ENCODE results near the gene LMO2.
"Not testable (repeated sequence)": the region's sequence is repeated elsewhere in the genome, so short reads cannot be mapped to it uniquely, and the experiment has no call there.

The LMO2 gene

DNA sequence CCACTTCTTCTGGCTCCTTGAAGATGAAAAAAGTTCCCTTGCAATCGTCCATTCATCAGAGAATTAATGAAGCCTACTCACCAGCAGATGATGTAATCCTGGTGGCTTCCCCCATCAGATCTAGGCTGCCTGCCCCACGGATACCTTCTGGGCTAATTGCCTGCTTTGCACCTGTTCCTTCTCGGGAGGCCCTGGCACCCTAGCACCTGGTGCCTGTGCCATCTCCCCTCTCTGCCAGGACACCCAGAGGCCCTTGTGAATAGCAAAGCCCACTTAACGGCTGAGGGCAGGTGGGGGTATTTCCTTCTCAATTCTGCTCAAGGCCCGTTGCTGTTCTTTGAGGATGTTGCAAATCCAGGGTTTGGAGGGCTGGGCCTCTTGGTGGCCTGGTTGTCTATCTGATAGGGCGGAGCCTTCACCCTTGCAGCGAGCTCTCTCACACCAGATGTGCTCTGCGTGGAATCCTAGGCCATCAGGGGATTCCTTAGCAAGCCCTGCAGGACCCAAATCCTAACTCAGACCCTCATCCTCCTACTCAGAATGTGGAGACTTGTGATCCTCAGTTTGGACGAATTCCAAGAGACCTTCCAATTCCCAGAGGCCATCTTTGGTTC is at the start of gene LMO2:
Gene LMO2, minus strand, starts transcription at position 363 of the 614 bp plus-strand sequence. CDS start 22,360 bp downstream, outside the sequence.
- no peak for DNase-seq (ENCODE audit: low read depth, low spot score)

DNA sequence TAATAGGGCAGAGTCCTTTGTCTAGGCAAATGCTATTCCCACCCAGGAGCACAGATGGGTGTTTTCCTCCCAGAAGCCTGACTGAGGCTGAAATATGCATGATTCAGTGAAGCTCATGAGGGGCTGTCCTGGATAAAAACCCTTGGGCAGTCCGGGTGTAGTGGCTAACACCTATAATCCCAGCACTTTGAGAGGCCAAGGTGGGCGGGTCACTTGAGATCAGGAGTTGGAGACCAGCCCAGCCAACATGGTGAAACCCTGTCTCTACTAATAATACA is 48.6 kb upstream of the LMO2 start:
- DNase-seq (ENCODE audit: low read depth, low spot score), result no peak

DNA sequence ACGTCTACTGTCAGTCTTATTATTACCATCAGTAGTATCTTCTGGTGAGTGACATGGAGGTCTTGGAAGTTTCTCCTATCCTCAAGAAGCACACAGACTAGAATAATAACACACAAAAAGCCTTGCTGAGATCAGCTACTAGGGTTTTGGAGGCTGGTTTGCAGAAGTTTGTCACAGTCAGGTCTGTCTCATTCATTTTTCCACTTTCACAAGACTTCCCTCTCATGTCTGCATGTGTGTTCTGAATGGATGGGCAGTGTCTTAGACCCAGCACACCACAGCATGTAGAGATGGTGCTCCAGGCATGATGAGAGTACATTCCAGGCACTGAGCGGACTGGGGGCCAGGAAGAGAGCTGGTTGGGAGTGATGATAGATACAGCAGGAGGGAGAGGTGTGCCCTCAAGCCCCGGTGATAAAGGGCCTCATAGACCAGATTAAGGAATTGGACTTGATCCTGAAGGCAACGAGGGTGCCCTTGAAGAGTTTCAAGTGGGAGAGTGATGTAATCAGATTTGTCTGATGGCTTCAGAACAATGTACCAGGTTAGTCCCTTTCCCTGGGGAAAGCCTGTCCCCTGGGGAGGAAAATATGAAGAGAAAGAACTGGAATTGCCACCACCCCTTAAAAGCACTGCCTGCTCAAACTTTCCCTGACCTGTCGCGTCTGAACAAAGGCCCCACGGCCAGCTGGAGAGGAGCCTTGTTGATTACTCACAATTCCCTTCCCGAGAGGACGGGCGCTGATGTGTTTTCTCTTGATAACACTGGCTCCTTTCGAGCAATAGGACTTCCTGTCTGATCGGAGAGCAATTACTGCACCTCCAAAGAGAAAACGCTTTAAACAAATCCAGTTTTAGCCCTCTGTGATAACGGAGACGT is 45.1 kb upstream of the LMO2 start:
- DNase-seq (ENCODE audit: low read depth, low spot score), result no peak

DNA sequence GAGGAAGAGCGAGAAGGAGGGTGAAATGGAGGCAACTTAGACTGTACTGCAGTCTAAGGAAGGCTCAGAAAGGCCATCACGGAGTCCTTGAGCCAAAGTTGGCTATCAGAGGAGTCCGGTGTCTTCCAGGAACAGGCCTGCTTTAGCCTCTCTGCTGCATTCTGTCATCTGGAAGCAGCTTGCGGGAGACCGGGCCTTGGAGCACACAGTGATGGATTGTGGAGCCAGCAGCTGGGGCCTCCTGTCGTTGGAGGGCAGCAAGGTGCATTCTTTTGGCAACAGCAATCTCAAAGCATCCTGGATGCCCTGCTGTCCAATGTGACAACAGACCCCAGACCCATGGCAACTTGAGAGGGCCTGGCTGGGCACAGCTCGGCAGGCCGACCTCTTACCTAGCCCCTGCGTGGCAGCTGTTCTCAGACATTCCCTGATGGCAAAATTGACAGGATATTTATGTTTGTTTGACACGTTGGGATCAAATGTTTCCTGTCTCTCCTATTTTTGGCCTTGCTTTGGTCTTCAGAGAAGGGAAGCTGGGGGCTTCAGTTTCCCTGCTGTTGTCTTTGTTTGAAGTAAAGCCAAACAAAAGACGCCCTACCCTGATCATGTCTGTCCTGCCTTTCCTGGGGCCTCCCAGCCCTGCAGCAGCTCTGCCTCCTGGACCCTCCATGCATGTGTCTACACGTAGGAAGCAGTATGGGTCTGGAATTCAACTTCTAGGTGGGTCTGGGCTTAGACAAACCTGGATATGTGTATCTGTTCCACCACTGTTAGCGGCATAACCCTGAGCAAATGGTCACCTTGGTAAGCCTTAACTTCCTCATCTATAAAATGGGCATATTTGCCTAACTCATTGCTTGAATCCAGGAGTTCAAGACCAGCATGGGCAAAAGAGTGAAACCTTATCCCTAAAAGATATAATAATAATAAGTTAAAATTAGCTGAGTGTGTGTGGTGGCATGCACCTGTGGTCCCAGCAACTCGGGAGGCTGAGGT is 43.9 kb upstream of the LMO2 start:
- DNase-seq (ENCODE audit: low read depth, low spot score), result no peak

DNA sequence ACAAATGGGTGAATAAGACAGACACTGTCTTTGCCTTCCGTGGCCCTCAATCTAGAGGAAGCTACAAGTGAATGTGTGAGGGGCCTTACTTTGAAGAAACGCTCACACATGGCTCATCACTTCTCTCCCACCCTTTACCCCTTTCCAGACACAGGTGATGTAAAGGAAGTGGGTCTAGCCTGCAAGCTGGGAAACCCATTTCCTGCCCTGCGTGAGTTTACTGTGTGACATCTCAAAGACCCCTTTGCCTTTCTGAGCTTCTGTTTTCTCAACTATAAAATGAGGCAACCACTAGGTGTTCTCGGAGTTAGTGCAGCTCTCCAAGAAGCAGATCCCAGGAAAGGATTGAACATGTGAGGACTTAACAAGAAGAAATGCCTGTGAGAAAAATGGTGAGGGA is 43.1 kb upstream of the LMO2 start:
- DNase-seq (ENCODE audit: low read depth, low spot score), result no peak

DNA sequence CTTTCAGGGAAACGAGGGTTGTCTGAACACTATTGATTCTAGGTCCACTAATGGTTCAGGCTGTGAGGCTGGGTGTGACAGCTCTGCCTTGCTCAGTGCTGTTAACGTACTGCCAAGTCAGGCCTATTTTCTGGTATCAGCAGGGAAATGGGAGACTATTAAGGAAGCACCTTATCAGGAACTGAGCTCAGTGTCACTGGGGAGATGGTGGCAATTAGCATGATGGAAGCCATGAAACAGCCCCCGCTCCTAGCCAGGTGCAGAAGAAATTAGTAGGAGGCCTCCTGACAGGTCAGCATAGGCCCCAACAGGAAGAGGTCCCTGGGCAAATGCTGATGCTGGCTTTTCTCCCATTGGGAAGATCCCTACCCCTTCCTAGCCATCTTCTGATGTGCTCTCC is 42.6 kb upstream of the LMO2 start:
- no peak for DNase-seq (ENCODE audit: low read depth, low spot score)

DNA sequence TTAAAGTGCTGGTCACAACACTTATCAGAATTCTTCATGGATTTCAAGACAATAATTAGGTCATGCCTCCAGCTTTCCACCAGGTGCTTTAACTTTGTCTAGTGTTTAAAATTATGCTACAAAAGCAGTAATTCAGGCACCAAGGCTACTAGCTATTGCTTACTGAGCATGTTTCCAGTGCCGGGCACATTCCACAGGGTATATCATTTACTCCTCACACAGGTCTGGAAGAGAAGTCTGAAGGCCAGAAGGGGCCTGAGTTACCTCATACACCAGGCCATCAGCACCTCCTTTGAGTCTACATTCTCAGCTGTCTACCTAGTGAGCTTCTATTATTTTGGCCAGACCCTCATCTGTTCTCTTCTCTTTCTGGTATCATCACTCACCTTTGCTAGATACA is 41.7 kb upstream of the LMO2 start:
- no peak for DNase-seq (ENCODE audit: low read depth, low spot score)

DNA sequence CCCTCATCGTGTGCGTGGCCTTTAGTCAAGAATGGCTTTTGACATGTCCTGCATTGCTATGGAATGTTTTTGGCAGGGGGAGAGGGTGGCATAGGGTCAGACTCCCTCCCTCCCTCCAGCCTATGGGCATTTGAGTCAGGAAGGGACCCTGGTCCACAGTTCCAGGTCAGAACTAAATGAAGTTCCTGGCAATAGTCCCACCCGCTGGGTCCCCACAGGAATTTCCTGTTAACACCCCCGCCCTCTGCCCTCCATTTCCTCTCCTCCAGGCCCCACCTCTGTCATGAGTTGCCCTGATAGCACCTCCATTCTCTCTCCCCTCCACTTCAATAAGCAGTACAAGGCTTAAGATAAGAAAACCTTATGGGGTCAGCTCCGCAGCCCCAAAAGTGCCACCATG is 40.8 kb upstream of the LMO2 start:
- no peak for DNase-seq (ENCODE audit: low read depth, low spot score)

DNA sequence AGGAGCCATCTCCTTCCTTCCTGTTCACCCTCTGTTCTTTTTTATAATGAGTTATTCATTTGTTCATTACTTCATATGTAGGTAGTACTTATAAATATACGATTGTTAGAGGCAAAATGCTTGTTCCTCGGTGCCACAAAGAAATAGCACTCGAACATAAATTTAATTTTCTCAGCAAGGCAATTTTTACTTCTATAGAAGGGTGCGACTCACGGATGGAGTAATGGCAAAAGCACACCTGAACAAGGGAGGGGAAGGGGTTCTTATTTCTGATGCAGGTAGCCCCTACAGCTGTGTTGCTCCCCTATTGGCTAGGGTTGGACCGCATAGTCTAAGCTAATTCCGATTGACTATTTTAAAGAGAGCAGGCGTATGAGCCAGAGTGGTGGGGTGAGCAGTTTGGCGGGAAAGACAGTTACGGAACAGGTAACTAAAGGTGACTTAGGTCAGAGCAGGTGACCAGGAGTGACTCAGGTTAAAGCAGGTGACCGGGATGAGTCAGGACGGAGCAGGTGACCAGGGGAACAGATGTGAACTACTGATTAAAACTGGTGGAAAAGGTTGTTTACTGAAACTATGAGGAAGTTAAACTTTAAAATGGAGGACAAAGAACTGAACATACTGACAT is 40.0 kb upstream of the LMO2 start:
- not testable (repeated sequence) for DNase-seq (ENCODE audit: low read depth, low spot score)

DNA sequence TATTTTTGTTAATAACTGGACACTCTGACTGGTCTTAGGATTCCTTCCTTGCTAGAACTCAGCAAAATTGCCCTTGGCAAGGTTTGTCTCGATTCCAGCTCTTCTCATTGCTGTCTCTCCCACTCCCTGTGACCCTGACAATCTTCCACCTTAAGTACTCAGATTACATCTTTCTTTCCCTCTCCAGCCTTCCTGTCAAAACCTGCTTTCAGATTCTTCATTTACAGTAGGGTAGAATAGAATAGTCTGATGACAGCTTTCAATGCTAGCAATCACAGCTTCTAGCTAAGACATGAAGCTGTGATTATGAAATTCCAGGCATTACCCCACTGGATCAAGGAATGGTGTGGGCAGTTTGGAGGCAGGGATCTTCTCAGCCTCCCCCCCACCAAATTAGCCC is 39.2 kb upstream of the LMO2 start:
- no peak for DNase-seq (ENCODE audit: low read depth, low spot score)

DNA sequence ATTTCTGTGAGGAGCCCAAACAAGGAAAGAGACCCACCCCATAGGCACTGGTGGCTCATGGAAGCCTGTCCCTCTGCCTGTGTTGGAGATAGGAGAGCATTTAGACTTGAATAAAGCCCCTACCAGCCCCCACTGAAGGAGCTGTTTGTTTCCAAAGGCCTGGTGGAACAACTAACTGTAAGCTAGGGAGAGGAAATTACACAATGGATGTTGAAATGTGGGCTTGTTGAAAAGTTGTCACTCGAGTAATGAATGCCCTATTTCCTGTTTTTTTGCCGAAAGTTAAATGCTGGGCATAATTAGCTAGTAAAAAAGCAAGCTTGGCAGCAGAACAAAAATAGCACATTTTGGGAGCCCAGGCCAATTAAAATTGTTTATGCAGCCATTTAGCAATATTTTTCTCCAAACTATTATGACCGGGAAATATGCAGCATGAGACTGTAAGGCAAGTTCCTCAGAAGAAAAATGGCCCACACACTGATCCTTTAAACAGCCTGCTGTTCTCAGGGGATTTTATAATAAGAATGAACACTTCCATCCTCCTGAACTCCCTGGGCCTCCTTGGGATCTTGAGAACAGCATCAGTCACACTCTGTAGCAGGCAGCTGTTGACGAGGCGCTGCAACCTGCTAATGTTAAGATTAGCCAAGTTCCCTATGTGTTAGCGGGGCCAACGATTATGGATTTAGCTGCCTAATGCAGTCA is 38.6 kb upstream of the LMO2 start:
- no peak for DNase-seq (ENCODE audit: low read depth, low spot score)

DNA sequence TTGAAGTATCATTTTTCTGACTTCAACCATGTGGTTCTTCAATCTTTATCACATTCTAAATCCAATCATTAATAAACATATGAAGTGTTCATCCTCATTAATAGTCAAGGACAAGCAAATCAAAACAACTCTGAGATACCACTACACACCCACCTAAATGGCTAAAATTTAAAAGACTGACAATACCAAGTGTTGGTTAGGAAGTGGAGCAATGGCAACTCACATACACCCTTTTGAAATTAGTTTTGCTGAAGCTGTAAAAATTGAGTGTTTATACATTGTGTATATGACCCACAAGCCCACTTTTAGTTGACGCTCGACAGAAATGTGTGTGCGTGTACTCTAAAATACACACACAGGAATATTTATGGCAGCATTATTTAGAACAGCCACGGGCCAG is 36.7 kb upstream of the LMO2 start:
- DNase-seq (ENCODE audit: low read depth, low spot score), result no peak

DNA sequence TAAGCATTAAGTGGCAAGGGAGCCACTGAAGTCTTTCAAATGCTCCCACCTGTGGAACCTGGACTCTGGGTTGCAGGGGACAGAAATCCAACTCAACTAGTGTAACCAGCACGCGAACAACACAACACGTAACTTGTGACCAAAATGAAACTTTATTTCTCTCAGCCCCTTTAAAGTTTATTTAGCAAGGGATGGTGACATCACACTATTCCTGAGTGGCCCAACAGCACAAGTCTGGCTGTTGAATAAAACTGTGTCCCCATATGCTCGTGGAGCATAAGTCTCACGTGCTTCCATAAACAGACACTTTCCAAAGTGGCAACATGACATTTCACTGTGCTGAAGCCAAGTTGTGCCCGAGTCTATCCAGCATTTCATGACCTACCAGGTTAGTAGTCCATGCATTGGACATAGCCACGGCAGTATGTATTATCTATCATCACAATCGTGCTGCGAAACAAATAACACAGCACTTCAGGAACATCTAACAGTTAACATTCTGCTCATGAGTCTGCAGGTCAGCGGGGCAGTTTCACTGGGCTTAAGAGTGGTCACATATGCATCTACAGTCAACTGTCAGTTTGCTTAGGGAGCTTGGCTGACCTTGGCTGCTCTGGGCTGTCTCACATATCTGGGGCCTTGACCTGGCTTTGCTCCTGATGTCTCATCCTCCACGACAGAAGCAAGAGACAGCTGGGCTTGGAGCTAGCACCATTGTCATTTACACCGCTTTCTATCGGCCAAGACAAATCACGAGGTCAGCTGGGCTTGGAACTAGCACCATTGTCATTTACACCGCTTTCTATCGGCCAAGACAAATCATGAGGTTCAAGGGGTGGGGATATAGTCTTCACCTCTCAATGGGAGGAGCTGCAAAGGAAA is 35.0 kb upstream of the LMO2 start:
- no peak for DNase-seq (ENCODE audit: low read depth, low spot score)

DNA sequence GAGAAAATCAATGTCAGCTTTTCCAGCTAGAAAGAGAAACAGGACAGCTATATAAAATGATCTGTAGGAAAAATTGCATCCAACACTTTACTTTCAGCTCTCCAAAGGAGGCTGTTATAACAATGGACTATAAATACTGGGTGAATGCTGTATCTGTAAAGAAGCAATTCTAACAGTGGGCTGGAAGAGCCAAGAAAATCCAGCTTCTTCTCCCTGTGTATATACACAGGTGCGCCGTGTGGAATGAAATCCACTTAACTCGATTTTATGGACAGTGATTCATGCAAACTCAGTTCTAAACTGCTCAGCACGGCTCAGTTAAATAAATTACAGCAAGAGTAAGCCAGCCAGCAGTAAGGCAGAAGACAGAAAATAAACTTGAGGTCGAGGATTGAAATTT is 32.5 kb upstream of the LMO2 start:
- DNase-seq (ENCODE audit: low read depth, low spot score), result no peak

DNA sequence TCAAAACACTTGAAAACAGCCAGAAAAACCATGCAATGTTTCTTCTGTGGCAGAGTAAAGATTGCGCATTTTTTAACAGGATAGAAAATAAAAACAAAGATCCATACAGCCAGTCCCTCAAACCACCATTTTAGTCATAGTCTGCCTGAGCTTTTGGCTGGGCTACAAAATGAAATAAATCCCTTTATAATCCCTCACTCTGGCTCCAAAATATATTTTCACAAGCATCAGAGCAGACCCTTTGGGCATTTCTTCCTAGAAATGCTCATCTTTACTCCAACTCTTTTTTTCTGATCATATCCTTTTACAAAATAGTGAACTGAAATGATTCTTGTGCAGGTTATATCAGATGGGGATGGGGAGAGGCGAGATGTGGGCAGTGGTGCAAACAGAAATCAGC is 31.8 kb upstream of the LMO2 start:
- DNase-seq (ENCODE audit: low read depth, low spot score), result no peak

DNA sequence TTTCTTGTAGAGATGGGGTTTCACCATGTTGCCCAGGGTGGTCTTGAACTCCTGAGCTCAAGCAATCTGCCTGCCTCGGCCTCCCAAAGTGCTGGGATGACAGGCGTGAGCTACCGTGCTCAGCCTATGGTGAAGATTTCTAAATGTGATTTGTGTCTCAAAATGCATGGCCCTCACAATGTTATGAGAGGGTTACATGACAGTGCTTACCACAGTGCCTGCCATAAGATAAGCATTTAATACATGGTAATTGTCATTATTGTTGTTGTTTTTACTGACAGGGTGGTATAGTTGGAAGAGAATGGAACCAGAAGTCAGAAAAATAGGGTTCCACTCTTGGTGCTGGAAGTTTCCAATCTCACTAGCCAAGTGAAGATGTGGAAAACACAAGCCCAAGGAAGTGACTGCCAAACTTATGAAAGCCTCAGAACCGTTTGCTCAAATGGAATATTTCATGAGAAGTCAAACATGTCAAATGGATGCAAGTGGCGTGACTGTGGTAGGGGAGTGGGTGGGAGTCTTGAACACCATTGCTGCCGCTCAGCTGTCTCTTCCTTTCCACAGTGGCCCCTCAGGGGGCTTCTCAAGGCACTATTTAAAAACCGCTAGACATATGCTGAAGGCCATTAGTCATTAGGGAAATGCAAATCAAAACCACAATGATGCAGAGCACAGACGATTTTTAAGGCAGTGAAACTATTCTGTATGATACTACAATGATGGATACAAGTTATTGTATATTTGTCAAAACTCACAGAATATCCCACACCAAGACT is 29.1 kb upstream of the LMO2 start:
- DNase-seq (ENCODE audit: low read depth, low spot score), result no peak

DNA sequence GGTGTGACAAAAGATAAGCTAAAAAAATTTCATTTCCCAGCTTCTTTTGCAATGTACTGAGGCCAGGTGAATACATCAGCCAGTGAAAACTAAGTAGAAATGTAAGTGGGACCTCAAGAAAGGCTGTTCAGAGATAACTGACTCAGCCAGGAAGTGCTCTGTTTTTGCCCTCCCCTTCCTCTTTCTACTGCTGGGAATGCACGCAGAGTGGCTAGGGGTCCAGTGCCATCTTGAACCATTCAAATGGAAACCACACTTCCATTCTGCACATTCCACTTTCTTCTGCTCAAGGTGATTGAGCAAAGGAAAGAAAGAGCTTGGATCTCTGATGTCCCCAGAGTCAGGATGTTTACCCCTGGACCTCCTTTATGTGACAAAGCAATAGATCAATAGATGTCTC is 27.8 kb upstream of the LMO2 start:
- DNase-seq (ENCODE audit: low read depth, low spot score), result no peak

DNA sequence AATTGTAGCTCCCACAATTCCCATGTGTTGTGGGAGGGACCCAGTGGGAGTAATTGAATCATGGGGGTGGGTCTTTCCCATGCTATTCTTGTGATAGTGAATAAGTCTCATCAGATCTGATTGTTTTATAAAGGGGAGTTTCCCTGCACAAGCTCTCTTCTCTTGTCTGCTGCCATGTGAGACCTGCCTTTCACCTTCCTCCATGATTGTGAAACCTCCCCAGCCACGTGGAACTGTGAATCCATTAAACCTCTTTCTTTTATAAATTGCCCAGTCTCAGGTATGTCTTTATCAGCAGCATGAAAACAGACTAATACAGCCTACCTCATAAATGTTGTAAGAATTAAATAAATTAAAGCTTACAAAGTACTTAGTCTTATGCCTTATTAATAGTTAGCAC is 25.5 kb upstream of the LMO2 start:
- not testable (repeated sequence) for DNase-seq (ENCODE audit: low read depth, low spot score)

DNA sequence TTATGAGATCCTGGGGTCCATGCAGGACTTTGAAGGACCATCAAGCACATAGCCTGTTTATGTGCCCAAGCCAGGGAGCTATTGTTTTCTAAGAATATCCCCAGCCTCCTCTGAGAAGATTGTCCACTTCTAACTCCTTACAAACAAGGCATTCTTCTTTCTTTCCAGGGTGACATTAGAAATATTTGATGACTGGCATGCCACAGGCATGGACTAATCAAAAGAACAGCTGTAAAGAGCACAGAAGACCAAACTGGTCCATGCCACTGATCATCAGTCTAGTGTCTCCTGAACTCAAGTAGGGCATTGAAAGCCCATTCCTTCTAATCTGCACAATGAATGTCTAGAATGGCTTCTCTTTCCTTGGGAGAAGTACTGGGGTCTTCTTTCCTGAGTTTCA is 24.9 kb upstream of the LMO2 start:
- DNase-seq (ENCODE audit: low read depth, low spot score), result no peak

Data from smooth muscle cell of the brain vasculature (primary cell).